GM19238 (cell line): ENCODE data around the gene EPB41L5.
"Not testable (repeated sequence)": the region's sequence is repeated elsewhere in the genome, so short reads cannot be mapped to it uniquely, and the experiment has no call there.

Experiments used
- DNase-seq: peaks from one replicate; pipeline ENCODE4 v3.0.0; 2011; ENCODE audit warnings: low spot score; ENCODE audit not compliant: insufficient read length

EPB41L5 gene

DNA sequence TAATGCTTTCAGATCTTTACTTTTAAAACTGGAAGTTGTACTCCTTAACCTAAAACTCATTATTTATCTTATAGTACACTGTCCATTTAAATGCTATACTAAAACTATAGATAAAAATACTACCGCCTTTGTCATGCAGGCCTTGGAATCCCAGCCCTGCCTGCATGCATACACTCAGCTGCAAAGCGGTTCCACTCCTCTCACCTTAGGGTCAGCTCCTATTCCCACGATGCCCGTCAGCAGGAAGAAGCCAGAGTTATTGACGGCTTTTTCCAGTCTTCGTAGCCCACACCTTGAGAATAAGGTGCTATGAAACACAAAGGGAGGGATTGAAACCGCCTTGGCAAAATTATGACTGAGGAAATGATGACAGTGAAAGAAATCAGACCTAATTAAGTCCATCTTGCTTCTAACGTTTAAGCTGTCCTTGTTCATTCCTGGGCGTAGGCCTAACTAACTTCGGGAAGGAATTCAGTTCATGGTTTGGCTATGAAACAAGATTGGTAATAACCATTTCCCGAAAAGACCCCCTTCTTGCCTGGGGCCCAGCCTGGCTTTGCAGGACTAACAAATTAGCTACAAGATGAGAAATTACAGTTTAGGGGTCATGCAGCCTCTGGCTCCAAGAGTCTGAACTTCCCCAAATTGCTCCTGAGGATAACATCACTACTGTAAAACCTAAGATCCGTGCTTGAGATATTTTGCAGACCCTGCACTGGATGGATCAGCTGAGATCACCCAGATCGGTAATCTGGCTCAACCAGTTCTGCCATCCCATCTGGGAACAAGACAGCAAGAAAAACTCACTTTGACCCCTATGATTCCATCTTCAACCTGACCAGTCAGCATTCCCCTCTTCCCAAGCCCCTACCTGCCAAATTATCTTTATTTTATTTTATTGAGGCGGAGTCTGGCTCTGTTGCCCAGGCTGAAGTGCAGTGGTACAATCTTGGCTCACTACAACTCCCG lies 17.1 kb downstream of the EPB41L5 start:
- no peak for DNase-seq

DNA sequence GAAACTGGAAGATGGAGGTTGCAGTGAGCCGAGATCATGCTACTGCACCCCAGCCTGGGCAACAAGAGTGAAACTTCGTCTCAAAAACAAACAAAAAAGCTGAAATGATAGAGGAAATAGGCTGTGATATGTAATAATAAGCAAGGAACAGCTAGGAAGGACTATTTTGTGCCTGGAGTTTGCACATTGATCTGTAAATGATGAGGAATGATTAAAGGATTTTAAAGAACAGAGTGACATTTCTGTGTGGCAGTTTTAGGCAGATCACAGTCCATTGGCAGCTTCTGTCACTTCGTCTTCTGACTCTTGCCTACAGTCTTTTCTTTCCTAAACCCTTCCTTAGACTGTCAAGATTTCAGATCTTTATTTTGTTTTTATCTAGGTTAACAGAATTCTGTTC lies 19.4 kb downstream of the EPB41L5 start:
- no peak for DNase-seq

DNA sequence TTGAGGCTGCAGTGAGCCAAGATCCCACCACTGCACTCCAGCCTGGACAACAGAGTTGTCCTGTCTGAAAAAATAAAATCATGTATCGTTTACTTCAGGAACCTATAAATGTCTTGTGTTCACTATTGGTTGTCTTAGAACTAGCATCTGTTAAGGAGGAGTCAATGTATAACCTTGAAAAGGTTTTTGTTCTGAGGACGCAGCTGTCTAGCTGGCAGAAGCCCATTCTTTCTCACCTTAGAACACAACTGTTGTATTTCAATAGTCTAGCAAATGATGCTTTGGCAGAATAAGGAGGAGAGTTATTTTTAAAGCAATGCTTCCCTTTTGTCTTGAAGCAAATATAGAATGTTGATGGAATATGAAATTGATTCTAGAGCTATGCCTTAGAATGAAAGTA lies 21.1 kb downstream of the EPB41L5 start:
- no peak for DNase-seq

DNA sequence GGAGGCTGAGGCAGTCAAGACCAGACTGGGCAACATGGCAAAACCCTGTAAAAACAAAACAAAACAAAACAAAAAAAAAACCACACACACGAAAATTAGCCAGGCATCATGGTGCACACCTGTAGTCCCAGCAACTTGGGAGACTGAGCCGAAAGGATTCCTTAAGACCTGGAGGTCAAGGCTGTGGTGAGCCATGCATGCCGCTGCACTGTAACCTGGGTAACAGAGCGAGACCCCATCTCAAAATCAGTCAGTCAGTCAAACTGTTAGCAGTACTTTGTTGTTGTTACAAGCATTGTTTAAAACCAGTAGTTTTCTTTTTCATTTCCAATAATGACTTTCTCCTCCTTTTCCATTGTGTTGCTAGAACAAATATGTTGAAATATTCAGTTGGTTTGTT lies 21.7 kb downstream of the EPB41L5 start:
- no peak for DNase-seq

GRCh38 chr2:120036145-120036544 lies 23.3 kb downstream of the EPB41L5 start:
- DNase-seq, result no peak

- no peak for DNase-seq
Observed at GRCh38 chr2:120037995-120038541, 25.2 kb downstream of the EPB41L5 start.

GRCh38 chr2:120042359-120042758 lies 29.5 kb downstream of the EPB41L5 start:
- DNase-seq, result no peak

DNA sequence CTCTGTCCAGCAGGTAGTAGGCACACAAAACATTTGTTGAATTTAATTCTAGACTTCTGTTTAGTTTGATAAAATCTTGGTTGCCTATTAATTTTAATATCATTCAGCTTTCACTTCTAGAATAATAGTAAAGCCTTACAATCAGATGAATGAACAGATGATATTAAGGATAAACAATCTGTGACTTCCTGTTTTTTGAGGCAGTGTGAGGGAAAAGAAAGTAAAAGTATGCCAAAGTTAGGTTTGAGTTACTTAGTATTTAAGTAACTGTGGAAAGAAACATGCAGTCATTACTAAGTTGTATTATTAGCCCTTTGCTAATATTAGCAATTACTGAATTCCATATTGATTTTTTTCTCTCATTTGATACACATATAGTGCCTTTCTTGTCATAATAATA lies 31.5 kb downstream of the EPB41L5 start:
- DNase-seq, result no peak

DNA sequence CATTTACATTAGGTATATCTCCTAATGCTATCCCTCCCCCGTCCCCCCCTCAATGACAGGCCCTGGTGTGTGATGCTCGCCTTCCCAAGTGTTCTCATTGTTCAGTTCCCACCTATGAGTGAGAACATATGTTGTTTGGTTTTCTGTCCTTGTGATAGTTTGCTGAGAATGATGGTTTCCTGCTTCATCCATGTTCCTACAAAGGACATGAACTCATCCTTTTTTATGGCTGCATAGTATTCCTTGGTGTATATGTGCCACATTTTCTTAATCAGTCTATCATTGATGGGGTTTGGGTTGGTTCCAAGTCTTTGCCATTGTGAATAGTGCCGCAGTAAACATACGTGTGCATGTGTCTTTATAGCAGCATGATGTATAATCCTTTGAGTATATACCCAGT lies 32.9 kb downstream of the EPB41L5 start:
- not testable (repeated sequence) for DNase-seq

DNA sequence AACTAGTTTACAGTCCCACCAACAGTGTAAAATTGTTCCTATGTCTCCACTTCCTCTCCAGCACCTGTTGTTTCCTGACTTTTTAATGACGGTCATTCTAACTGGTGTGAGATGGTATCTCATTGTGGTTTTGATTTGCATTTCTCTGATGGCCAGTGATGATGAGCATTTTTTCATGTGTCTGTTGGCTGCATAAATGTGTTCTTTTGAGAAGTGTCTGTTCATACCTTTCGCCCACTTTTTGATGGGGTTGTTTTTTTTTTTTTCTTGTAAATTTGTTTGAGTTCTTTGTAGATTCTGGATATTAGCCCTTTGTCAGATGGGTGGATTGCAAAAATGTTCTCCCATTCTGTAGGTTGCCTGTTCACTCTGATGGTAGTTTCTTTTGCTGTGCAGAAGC lies 33.4 kb downstream of the EPB41L5 start:
- DNase-seq, result not testable (repeated sequence)

- no peak for DNase-seq
Observed at GRCh38 chr2:120052597-120052996, 39.7 kb downstream of the EPB41L5 start.

- DNase-seq, result no peak
Observed at GRCh38 chr2:120053891-120054290, 41.0 kb downstream of the EPB41L5 start.

DNA sequence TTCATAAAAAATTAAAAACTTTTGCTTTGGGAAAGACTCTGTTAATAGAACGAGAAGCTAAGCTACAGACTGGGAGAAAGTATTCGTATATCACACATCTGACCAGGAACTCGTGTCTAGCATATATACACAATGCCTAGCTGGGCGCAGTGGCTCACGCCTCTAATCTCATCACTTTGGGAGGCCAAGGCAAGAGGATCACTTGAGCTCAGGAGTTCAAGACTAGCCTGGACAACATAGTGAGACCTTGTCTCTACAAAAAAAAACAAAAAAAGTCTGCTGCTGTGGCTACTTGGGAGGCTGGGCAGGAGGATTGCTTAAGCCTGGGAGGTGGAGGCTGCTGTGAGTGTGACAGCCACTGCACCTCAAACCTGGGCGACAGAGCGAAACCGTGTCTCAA lies 46.6 kb downstream of the EPB41L5 start:
- no peak for DNase-seq

- no peak for DNase-seq
Observed at GRCh38 chr2:120060088-120060623, 47.3 kb downstream of the EPB41L5 start.

GRCh38 chr2:120064664-120065063 lies 51.8 kb downstream of the EPB41L5 start:
- DNase-seq, result no peak

- DNase-seq, result no peak
Observed at GRCh38 chr2:120066800-120067547, 54.1 kb downstream of the EPB41L5 start.

DNA sequence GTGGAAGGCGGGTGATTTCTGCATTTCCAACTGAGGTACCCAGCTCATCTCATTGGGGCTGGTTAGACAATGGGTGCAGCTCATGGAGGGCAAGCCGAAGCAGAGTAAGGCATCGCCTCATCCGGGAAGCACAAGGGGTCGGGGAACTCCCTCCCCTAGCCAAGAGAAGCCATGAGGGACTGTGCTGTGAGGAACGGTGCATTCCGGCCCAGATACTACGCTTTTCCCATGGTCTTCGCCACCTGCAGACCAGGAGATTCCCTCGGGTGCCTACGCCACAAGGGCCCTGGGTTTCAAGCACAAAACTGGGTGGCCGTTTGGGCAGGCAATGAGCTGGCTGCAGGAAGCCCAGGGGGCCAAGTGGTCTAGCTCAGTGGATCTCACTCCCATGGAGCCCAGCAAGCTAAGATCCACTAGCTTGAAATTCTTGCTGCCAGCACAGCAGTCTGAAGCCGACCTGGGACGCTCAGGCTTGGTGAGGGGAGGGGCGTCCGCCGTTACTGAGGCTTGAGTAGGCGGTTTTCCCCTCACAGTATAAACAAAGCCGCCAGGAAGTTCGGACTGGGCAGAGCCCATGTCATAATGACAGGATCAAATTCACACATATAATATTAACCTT lies 55.3 kb downstream of the EPB41L5 start:
- DNase-seq, result not testable (repeated sequence)

DNA sequence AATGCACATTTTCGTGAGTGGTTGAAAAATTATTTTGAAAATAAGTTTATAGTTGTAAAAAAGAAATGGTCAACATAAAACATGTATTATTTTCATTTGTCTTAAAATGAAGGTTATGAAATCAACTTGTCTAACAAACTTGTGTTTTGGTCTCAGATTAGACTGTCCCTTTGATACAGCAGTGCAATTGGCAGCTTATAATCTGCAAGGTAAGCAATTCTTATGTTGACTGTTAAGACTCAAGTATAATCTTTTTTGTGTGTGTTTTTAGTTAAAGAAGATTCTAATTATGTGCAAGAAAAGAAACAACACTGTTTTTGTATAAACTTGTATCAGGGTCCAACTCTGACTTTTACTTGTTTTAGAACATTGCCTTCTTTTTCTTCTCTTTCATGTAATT lies 62.7 kb downstream of the EPB41L5 start:
- no peak for DNase-seq

DNA sequence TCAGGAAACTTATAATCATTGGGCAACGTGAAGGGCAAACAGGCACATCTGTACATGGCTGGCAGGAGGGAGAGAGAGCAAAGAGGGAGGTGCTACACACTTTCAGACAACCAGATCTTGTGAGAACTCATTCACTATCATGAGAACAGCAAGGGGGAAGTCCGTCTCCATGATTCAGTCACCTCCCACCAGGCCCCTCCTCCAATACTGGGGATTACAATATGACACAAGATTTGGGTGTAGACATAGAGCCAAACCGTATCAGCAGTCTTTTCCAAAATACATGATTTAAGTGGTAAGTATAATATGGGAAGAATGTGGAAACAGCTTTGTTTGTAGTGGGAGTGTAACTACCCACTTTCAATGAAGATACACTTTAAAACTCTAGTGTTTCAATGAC lies 65.0 kb downstream of the EPB41L5 start:
- no peak for DNase-seq

GRCh38 chr2:120079647-120080046 lies 66.8 kb downstream of the EPB41L5 start:
- DNase-seq, result no peak

GRCh38 chr2:120091436-120091835 lies 78.6 kb downstream of the EPB41L5 start:
- DNase-seq, result no peak
